AG10803 (cell line): ENCODE data around the gene KRTAP5-2.

Experiments used
- DNase-seq: peaks from one replicate; pipeline ENCODE4 v3.0.0; 2010; ENCODE audit warnings: low read depth
- H3K4me3 ChIP-seq: 2 replicates; pipeline ENCODE4 v1.5.1; 2011; ENCODE audit warnings: mild to moderate bottlenecking, low read length, control low read depth
- TF ChIP-seq, protein P1 (sequence below): conservative IDR thresholded peaks from 2 replicates; pipeline ENCODE4 v1.5.1; 2011; ENCODE audit warnings: mild to moderate bottlenecking, low read length, control low read depth, inconsistent platforms

Gene KRTAP5-2

GRCh38 chr11:1559111-1559951 is 38.8 kb downstream of the KRTAP5-2 start:
- no peak overlapping the region for H3K4me3 ChIP-seq
- peak; percentile 90 for DNase-seq
- TF ChIP-seq, protein P1, sequence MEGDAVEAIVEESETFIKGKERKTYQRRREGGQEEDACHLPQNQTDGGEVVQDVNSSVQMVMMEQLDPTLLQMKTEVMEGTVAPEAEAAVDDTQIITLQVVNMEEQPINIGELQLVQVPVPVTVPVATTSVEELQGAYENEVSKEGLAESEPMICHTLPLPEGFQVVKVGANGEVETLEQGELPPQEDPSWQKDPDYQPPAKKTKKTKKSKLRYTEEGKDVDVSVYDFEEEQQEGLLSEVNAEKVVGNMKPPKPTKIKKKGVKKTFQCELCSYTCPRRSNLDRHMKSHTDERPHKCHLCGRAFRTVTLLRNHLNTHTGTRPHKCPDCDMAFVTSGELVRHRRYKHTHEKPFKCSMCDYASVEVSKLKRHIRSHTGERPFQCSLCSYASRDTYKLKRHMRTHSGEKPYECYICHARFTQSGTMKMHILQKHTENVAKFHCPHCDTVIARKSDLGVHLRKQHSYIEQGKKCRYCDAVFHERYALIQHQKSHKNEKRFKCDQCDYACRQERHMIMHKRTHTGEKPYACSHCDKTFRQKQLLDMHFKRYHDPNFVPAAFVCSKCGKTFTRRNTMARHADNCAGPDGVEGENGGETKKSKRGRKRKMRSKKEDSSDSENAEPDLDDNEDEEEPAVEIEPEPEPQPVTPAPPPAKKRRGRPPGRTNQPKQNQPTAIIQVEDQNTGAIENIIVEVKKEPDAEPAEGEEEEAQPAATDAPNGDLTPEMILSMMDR = no peak

GRCh38 chr11:1558775-1559110 is 39.4 kb downstream of the KRTAP5-2 start:
- DNase-seq = no peak
- TF ChIP-seq, protein P1 = no peak
- no peak overlapping the region for H3K4me3 ChIP-seq

GRCh38 chr11:1557904-1558774 is 40.0 kb downstream of the KRTAP5-2 start:
- DNase-seq = peak; percentile 82
- TF ChIP-seq, protein P1 = no peak
- no peak overlapping the region for H3K4me3 ChIP-seq

- H3K4me3 ChIP-seq = no peak overlapping the region
- TF ChIP-seq, protein P1 = no peak
- DNase-seq = no peak
Observed at GRCh38 chr11:1557051-1557884, 40.8 kb downstream of the KRTAP5-2 start.

DNA sequence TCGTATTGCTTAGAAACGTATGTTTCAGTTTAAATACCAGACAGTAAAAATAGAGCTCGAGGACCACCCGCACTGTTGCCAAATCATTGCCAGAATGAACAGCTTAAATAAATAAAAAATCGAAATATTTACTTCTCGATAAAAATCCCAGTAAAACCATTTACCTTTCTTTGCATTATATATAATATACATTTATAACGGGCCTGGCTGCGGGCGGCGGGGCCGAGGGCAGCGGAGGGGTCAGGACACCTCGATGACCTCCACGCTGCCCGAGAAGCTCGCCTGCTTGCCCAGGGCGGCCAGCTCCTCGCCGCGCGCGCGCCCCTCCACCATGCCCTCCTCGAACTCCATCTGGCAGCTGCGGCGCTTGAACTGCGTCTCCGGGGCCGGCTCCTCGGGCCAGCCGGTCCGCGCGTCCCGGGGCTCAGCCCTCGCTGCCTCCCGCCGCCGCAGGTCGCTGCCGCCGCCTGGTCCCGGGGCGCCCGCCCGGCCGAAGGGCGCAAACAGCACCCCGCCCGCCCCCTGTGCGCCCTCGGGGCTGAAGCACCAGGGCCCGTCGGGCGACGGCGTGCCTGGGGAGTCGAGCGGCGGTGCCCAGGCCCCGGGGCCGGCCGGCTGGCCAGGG is 41.7 kb downstream of the KRTAP5-2 start:
- DNase-seq = no peak
- TF ChIP-seq, protein P1 = no peak
- H3K4me3 ChIP-seq = no peak overlapping the region

GRCh38 chr11:1555713-1556153 is 42.4 kb downstream of the KRTAP5-2 start:
- DNase-seq = no peak
- H3K4me3 ChIP-seq = no peak overlapping the region
- TF ChIP-seq, protein P1 = no peak
